ENCODE results near the gene ZDHHC14. TPM values are rescaled to one million over a fixed set of nuclear protein-coding genes. Genes with fewer than 3 reads are reported as not detected.

The ZDHHC14 gene
- total and polyA plus RNA-seq, 8 donors: 8.2 to 33.2 (median 25.8) TPM

DNA sequence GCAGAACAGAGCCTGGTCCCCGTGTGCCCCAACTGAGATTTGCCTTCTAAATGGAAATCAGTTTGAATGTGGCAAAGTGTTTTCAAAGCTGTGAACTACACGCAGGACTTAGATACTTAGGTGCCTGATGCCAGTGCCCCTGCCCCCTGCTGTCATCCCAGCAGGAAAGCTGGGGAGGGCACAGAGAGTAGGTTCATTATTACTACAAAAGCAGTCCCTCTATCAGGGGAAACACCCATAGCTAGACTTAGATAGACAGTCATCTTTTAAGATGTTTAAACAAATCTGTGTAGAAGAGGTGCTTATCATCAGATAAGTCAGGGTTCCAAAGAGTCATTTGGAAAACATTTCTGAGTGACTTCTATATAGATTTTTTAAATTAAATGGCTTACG is 287.0 kb downstream of the ZDHHC14 start:
- H3K27me3 ChIP-seq: peaks cover 0 to 25% of the 10 kb centered on the region in 2 donors
- TF ChIP-seq, protein P1, sequence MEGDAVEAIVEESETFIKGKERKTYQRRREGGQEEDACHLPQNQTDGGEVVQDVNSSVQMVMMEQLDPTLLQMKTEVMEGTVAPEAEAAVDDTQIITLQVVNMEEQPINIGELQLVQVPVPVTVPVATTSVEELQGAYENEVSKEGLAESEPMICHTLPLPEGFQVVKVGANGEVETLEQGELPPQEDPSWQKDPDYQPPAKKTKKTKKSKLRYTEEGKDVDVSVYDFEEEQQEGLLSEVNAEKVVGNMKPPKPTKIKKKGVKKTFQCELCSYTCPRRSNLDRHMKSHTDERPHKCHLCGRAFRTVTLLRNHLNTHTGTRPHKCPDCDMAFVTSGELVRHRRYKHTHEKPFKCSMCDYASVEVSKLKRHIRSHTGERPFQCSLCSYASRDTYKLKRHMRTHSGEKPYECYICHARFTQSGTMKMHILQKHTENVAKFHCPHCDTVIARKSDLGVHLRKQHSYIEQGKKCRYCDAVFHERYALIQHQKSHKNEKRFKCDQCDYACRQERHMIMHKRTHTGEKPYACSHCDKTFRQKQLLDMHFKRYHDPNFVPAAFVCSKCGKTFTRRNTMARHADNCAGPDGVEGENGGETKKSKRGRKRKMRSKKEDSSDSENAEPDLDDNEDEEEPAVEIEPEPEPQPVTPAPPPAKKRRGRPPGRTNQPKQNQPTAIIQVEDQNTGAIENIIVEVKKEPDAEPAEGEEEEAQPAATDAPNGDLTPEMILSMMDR (IDR thresholded peaks at IDR 0.05): no peak
- H3K27ac ChIP-seq: no peak overlapping the region
- ATAC-seq (no peak), DNase-seq (no peak)
- H3K4me3 ChIP-seq: no peak overlapping the region
- peaks cover 0 to 4% of the 10 kb centered on the region in 2 donors for H3K36me3 ChIP-seq
- H3K9me3 ChIP-seq: no peaks in the 10 kb centered on the region
- peaks cover 18 to 41% of the 10 kb centered on the region in 2 donors for H3K4me1 ChIP-seq
- intact Hi-C loops (cut with DNase I): no loop called here

DNA sequence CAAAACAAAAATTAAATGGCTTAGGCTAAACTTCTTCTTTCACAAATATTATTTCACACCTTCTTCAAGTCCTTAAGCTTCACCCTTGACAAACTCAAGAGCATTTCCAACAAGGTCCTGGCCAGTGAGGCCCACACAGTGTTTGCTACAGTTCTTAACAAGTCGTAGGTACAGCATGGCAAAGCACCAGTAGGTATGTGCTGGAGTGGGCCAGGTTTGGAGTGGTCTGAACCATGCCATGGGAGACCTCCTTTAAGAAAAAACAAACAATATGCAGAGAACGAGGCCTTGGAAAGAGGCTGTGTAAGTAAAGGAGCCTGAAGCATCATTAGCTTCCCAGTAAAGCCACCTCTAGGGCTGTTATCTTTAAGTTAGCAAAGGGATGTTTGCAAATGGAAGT is 287.7 kb downstream of the ZDHHC14 start:
- H3K4me1 ChIP-seq: peaks cover 18 to 41% of the 10 kb centered on the region in 2 donors
- TF ChIP-seq, protein P1 (IDR thresholded peaks at IDR 0.05): no peak
- intact Hi-C loops (cut with DNase I): no loop called here
- no peak overlapping the region for H3K27ac ChIP-seq
- H3K27me3 ChIP-seq: peaks cover 0 to 31% of the 10 kb centered on the region in 2 donors
- DNase-seq (peak in 3 of 4 donors; percentile 26 to 79 (median 69)), ATAC-seq (peak; percentile 86)
- H3K36me3 ChIP-seq: peaks cover 0 to 5% of the 10 kb centered on the region in 2 donors
- H3K9me3 ChIP-seq: no peaks in the 10 kb centered on the region
- no peak overlapping the region for H3K4me3 ChIP-seq

DNA sequence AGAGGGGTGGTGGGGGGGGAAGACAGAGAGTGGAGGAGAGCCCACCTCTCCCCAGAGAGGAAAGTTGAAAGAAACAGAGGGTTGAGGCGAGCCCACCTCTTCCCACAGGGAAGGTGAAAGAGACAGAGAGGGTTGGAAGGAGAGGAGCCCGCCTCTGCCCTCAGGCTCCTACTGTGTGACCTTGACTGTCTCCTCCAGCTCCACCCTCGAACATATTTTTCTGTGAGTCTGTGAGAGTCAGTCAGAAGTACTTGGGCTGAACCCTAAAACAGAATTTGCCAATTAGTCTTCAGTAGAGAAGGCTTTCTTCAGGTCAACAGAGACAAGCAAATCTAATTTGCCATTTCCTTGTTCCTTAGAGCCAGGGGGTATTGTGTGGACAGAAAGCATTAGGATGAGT is 288.3 kb downstream of the ZDHHC14 start:
- Histone ChIP-seq H3K4me3 (no peak overlapping the region), H3K27ac (peak overlapping the region; percentile 40 to 46), H3K9me3 (no peaks in the 10 kb centered on the region), H3K4me1 (peaks cover 18 to 41% of the 10 kb centered on the region in 2 donors), H3K27me3 (peaks cover 0 to 36% of the 10 kb centered on the region in 2 donors), H3K36me3 (peaks cover 0 to 5% of the 10 kb centered on the region in 2 donors)
- DNase-seq (no peak), ATAC-seq (no peak)
- intact Hi-C loops (cut with DNase I): no loop called here
- TF ChIP-seq, protein P1 (IDR thresholded peaks at IDR 0.05): no peak

DNA sequence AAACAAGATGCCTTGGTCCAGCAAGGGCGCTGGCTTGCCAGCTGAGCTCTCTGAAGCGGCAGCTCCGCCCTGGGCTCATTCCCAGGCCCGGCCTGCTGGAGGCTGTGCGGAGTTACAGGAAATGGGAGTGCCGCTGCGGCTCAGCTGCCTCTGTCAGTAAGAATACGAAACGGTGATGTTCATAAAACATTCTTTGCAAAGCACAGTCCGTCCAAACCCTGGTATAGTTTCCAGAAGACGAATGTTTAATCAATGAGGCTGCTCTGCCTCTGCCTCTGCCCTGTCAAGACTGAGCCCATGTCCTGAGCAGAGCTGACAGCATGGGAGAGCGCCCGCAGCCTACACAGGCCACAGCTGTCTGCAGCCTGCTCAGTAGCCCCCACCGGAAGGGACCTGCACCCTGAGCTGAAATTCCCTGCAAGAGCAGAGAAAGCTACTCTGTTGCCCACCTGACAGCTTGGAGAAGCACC is 288.8 kb downstream of the ZDHHC14 start:
- Histone ChIP-seq H3K27me3 (peaks cover 0 to 35% of the 10 kb centered on the region in 2 donors), H3K4me1 (peaks cover 18 to 41% of the 10 kb centered on the region in 2 donors), H3K36me3 (peaks cover 0 to 5% of the 10 kb centered on the region in 2 donors), H3K9me3 (no peaks in the 10 kb centered on the region), H3K27ac (peak overlapping the region; percentile 40 to 46), H3K4me3 (no peak overlapping the region)
- ATAC-seq: peak; percentile 83
- peak; percentile 72 to 90 (median 79) for DNase-seq
- TF ChIP-seq, protein P1 (IDR thresholded peaks at IDR 0.05): peak in 1 of 2 donors; percentile 20
- intact Hi-C loops (cut with DNase I): no loop called here

DNA sequence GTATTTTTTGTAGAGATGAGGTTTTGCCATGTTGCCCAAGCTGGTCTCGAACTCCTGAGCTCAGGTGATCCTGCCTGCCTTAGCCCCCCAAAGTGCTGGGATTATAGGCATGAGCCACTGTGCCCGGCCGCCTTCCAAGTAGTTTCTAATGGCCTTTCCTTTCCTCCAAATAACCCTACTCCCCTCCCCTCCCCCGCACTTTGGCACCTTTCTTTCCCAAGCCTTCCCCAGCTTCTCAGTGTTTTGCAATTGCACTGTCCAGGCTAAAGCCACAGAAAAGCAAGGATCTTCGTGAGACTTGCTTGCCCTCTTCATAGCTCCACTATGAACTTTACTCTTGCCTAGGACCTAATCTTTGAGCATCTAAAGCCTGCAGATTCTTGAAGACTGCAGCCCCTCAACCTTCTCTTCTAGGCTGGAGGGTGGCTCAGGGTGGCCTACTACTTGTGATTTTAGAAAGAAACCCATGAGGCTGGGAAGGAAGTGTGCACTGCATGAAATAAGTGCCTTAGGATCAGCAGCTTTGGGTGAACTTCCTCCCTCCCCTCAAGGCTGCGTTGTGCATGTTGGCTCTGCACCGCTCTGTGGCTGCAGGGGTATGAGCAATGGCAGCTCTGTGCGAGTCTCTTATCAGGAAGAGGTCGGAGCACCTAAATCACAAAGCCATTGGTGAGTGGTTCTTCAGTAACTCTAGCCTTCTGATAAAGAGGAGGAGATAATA is 289.6 kb downstream of the ZDHHC14 start:
- peaks cover 18 to 41% of the 10 kb centered on the region in 2 donors for H3K4me1 ChIP-seq
- no peak for ATAC-seq
- H3K4me3 ChIP-seq: no peak overlapping the region
- peaks cover 0 to 41% of the 10 kb centered on the region in 2 donors for H3K27me3 ChIP-seq
- peak overlapping the region in 1 of 2 donors; percentile 46 for H3K27ac ChIP-seq
- intact Hi-C loops (cut with DNase I): no loop called here
- H3K36me3 ChIP-seq: peaks cover 0 to 5% of the 10 kb centered on the region in 2 donors
- no peaks in the 10 kb centered on the region for H3K9me3 ChIP-seq
- TF ChIP-seq, protein P1 (IDR thresholded peaks at IDR 0.05): no peak
- DNase-seq: no peak

Data from left lung (tissue), 10 donors.